Chondrocyte (in vitro differentiated cells): ENCODE measurements around the gene CCDC91. TPM values are rescaled to one million over a fixed set of nuclear protein-coding genes. Genes with fewer than 3 reads are reported as not detected.

ENCODE experiments used
- DNase-seq: peaks from one replicate; pipeline ENCODE4 v3.0.0; 2021; ENCODE audit warnings: mixed read lengths, low spot score
- H3K27ac Mint-ChIP-seq: one replicate; pipeline ENCODE4 v1.8.0; 2021; ENCODE audit warnings: mild to moderate bottlenecking, moderate library complexity, mixed read lengths; ENCODE audit not compliant: unreplicated experiment
- H3K27me3 Mint-ChIP-seq: 2 replicates; pipeline ENCODE4 v1.8.0; 2021; ENCODE audit warnings: low read depth, mixed read lengths
- H3K36me3 Mint-ChIP-seq: 2 replicates; pipeline ENCODE4 v1.8.0; 2021; ENCODE audit warnings: low read depth, mixed read lengths
- H3K4me1 Mint-ChIP-seq: 2 replicates; pipeline ENCODE4 v1.8.0; 2021; ENCODE audit warnings: low read depth, mild to moderate bottlenecking, mixed read lengths
- H3K4me3 Mint-ChIP-seq: one replicate; pipeline ENCODE4 v1.8.0; 2021; ENCODE audit warnings: mild to moderate bottlenecking, moderate library complexity, mixed read lengths; ENCODE audit not compliant: unreplicated experiment
- H3K9me3 Mint-ChIP-seq: 2 replicates; pipeline ENCODE4 v1.8.0; 2021; ENCODE audit warnings: low read depth, mixed read lengths
- total RNA-seq: library from RNA; stranded (reverse); gene quantifications from 3 replicates; pipeline ENCODE4 v1.2.1, GENCODE V29; 2021
- TF ChIP-seq, protein P1 (sequence below): fragments of 200-600 bp; sonication (generic); IDR thresholded peaks from 2 replicates; pipeline ENCODE4 v1.5.0; 2021; ENCODE audit warnings: antibody characterized with exemption, mild to moderate bottlenecking, moderate library complexity

The CCDC91 gene
- total RNA-seq, 1 donor from 2014 or later, result 17.7 TPM

DNA sequence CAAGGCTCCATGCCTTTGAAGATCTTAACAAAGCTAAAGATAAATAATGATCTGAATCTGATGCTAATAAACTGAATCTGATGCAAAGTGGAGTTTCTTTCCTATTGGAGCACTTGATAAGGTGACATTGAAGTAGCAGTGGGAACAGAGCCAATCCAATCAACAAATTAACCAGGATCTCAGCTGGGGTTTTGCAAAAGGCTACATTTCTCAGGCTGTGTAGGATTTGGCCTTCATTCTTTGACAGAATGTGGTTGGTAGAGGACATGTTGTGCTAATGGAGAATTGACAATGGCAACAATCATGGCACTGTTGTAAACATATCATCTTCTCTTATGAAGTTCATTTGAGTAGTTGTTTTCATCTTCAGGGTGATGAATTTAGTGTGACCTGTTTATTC is 164.9 kb downstream of the CCDC91 start:
- Mint-ChIP-seq H3K36me3 (peaks cover 13% of the 10 kb centered on the region), H3K27me3 (no peaks in the 10 kb centered on the region), H3K4me3 (no peak overlapping the region), H3K27ac (no peak overlapping the region), H3K9me3 (peaks cover 22% of the 10 kb centered on the region), H3K4me1 (peaks cover 5% of the 10 kb centered on the region)
- no peak for DNase-seq
- TF ChIP-seq, protein P1, sequence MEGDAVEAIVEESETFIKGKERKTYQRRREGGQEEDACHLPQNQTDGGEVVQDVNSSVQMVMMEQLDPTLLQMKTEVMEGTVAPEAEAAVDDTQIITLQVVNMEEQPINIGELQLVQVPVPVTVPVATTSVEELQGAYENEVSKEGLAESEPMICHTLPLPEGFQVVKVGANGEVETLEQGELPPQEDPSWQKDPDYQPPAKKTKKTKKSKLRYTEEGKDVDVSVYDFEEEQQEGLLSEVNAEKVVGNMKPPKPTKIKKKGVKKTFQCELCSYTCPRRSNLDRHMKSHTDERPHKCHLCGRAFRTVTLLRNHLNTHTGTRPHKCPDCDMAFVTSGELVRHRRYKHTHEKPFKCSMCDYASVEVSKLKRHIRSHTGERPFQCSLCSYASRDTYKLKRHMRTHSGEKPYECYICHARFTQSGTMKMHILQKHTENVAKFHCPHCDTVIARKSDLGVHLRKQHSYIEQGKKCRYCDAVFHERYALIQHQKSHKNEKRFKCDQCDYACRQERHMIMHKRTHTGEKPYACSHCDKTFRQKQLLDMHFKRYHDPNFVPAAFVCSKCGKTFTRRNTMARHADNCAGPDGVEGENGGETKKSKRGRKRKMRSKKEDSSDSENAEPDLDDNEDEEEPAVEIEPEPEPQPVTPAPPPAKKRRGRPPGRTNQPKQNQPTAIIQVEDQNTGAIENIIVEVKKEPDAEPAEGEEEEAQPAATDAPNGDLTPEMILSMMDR, result no peak

DNA sequence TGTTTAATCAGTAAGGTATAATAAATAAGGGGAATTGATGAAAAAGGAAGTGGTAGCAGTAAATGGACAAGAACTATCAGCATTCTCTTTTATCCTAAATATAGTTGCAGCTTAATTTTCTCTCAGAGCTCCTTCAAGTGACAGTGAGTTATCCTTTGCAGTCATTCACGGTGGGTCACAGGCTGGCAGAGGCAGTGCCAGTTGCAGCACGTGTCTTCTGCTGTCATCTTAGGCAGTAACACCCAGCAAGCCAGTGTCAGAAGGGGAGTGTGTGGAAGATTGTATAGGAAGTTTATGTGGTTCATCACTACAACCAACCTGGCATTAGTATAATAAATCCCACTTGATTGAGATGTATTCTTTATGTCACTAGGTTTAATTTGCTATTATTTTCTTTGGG is 170.0 kb downstream of the CCDC91 start:
- no peak overlapping the region for H3K4me3 Mint-ChIP-seq
- TF ChIP-seq, protein P1, result no peak

DNA sequence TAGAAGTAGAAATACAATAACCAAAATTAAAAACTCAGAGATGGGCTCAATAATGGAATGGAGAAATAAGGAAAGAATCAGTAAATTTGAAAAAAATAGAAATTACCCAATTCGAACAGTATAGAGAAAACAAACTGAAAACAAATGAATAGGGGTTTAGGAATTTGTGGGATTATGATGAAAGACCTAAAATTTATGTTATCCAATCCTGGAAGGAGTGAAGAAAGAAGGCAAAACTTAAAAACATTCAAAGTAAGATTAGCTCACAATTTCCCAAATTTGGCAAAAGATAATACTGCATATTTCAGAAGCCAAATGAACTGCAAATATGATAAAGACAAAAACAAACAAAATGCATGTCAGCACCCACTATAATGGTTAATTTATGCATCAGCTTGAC is 177.1 kb downstream of the CCDC91 start:
- H3K9me3 Mint-ChIP-seq, result peaks cover 42% of the 10 kb centered on the region
- H3K27ac Mint-ChIP-seq, result no peak overlapping the region
- TF ChIP-seq, protein P1, result no peak
- H3K27me3 Mint-ChIP-seq, result no peaks in the 10 kb centered on the region
- DNase-seq, result no peak
- peaks cover 38% of the 10 kb centered on the region for H3K36me3 Mint-ChIP-seq
- no peak overlapping the region for H3K4me3 Mint-ChIP-seq
- H3K4me1 Mint-ChIP-seq, result no peaks in the 10 kb centered on the region

More for the DNA sequence above, 170.0 kb downstream of the CCDC91 start:
- H3K36me3 Mint-ChIP-seq, result no peaks in the 10 kb centered on the region
- H3K9me3 Mint-ChIP-seq, result no peaks in the 10 kb centered on the region
- no peak for DNase-seq
- no peak overlapping the region for H3K27ac Mint-ChIP-seq
- H3K4me1 Mint-ChIP-seq, result peaks cover 5% of the 10 kb centered on the region
- no peaks in the 10 kb centered on the region for H3K27me3 Mint-ChIP-seq

DNA sequence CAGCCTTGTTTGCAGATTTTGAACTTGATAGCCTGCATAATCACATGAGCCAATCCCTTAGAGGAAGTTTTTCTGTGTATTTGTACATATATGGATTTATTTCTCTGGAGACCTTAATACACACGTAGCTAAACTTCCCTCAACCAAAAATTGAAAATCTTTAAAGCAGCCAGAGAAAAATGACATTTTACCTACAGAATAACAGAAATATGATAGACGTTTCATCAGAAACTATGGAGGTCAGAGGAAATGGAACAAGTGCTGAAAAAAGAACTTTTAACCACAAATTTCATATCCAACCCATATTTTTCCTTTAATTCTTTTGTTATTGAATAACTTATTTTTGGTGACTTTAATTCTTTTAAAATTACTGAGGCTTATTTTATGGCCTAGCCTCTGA is 177.7 kb downstream of the CCDC91 start:
- H3K4me1 Mint-ChIP-seq, result no peaks in the 10 kb centered on the region

DNA sequence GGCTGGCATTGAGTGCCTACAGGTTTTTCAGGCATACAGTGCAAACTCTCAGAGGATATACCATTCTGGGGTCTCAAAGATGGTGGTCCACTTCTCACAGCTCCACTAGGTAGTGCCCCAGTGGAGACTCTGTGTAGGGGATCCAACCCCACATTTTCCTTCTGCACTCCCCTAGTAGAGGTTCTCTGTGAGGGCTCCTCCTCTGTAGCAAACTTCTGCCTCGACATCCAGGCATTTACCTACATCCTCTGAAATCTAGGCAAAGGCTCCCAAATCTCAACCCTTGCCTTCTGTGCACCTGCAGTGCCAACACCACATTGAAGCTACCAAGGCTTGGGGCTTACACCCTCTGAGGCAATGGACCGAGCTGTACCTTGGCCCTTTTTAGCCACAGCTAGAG is 179.2 kb downstream of the CCDC91 start:
- no peak for DNase-seq
- TF ChIP-seq, protein P1, result no peak
- Mint-ChIP-seq H3K4me3 (no peak overlapping the region), H3K27me3 (no peaks in the 10 kb centered on the region), H3K27ac (no peak overlapping the region), H3K36me3 (peaks cover 38% of the 10 kb centered on the region), H3K9me3 (peaks cover 53% of the 10 kb centered on the region), H3K4me1 (peaks cover under 1% of the 10 kb centered on the region)

More for the DNA sequence above, 177.7 kb downstream of the CCDC91 start:
- Mint-ChIP-seq H3K27me3 (no peaks in the 10 kb centered on the region), H3K36me3 (peaks cover 38% of the 10 kb centered on the region), H3K9me3 (peaks cover 47% of the 10 kb centered on the region), H3K4me3 (no peak overlapping the region), H3K27ac (no peak overlapping the region)
- DNase-seq, result no peak
- TF ChIP-seq, protein P1, result no peak
